K562 (cell line): ENCODE results near the gene PATL2. TPM values are rescaled to one million over a fixed set of nuclear protein-coding genes. Genes with fewer than 3 reads are reported as not detected.
"Not testable (repeated sequence)": the region's sequence is repeated elsewhere in the genome, so short reads cannot be mapped to it uniquely, and the experiment has no call there.

ENCODE experiments used
- CBFA2T2 ChIP-seq: fragments of 450-650 bp; conservative IDR thresholded peaks from 2 replicates; pipeline ENCODE4 v1.6.1; 2017; ENCODE audit warnings: mild to moderate bottlenecking
- CSDE1 ChIP-seq, 2 experiments: fragments of 450-650 bp; IDR thresholded peaks; 2 replicates each; pipeline ENCODE4 v1.6.1; 2016; ENCODE audit warnings: mild to moderate bottlenecking in 1 of 2
- CTBP1 ChIP-seq: fragments of 450-650 bp; IDR thresholded peaks from 2 replicates; pipeline ENCODE4 v1.6.1; 2016; ENCODE audit warnings: borderline replicate concordance
- EP400 ChIP-seq: fragments of 450-650 bp; IDR thresholded peaks from 2 replicates; pipeline ENCODE4 v1.6.1; 2017; ENCODE audit warnings: antibody characterized with exemption, mild to moderate bottlenecking, moderate library complexity
- FOXM1 ChIP-seq, 2 experiments: fragments of 450-650 bp in 1 of 2; sonication (generic) in 1 of 2; formaldehyde crosslinking in 1 of 2; IDR thresholded peaks; 2 replicates each; pipeline versions ENCODE4 v1.6.1 to v1.9.0; 2017 to 2022; ENCODE audit warnings: low read depth in 2 of 2, mild to moderate bottlenecking in 2 of 2, missing genetic modification reagents in 1 of 2, moderate library complexity in 1 of 2
- HDAC2 ChIP-seq: fragments of 450-650 bp; IDR thresholded peaks from 2 replicates; pipeline ENCODE4 v1.6.1; 2016; ENCODE audit warnings: mild to moderate bottlenecking
- LEF1 ChIP-seq: fragments of 450-650 bp; IDR thresholded peaks from 2 replicates; pipeline ENCODE4 v1.6.1; 2016; ENCODE audit warnings: mild to moderate bottlenecking
- NCOA1 ChIP-seq: fragments of 450-650 bp; IDR thresholded peaks from 2 replicates; pipeline ENCODE4 v1.6.1; 2016; ENCODE audit warnings: low read depth
- NR2C2 ChIP-seq, 2 experiments: fragments of 200-800 bp in 1 of 2; sonication (Bioruptor generic) in 1 of 2; sonication (generic) in 1 of 2; formaldehyde crosslinking in 1 of 2; IDR thresholded peaks; 2 replicates each; pipeline versions ENCODE4 v1.6.1 to v1.8.0; 2016 to 2022; ENCODE audit warnings: mild to moderate bottlenecking in 1 of 2, missing compliant biosample characterization in 1 of 2, missing genetic modification characterization in 1 of 2, missing genetic modification reagents in 1 of 2
- PHF8 ChIP-seq: fragments of 200-600 bp; sonication (generic); IDR thresholded peaks from 2 replicates; pipeline ENCODE4 v1.6.1; 2012; ENCODE audit warnings: mixed run types, mild to moderate bottlenecking, inconsistent platforms, low read length, moderate library complexity, borderline replicate concordance
- POLR2A ChIP-seq: fragments of 450-650 bp; conservative IDR thresholded peaks from 2 replicates; pipeline ENCODE4 v1.6.1; 2016
- POLR2AphosphoS5 ChIP-seq: IDR thresholded peaks from 2 replicates; pipeline ENCODE4 v1.6.1; 2011; ENCODE audit warnings: mild to moderate bottlenecking, low read depth, low read length, moderate library complexity; ENCODE audit not compliant: control insufficient read depth, insufficient read depth
- RBFOX2 ChIP-seq: fragments of 200-400 bp; formaldehyde crosslinking; IDR thresholded peaks from 2 replicates; pipeline ENCODE4 v1.6.1; 2017; ENCODE audit warnings: low read depth, mild to moderate bottlenecking, low read length, moderate library complexity
- TEAD1 ChIP-seq, 2 experiments: fragments of 450-650 bp in 1 of 2; sonication (generic) in 1 of 2; formaldehyde crosslinking; IDR thresholded peaks; 2 replicates each; pipeline versions ENCODE4 v1.4.0 to v1.8.0; 2020 to 2022; ENCODE audit warnings: mild to moderate bottlenecking in 2 of 2, missing genetic modification reagents in 1 of 2
- TRIM24 ChIP-seq, 2 experiments: fragments of 450-650 bp; IDR thresholded peaks; 2 replicates each; pipeline ENCODE4 v1.6.1; 2016
- ZKSCAN1 ChIP-seq: fragments of 150-350 bp; IDR thresholded peaks from 2 replicates; pipeline ENCODE4 v1.6.1; 2016; ENCODE audit warnings: low read depth, low read length
- polyA plus RNA-seq, 8 experiments: library from polyadenylated mRNA; depleted of rRNA in 4 of 8; stranded (reverse) in 5 of 8; unstranded in 3 of 8; fragments of >200 nt; fragmentation: Nextera tagmentation in 2 of 8; fragmentation: Illumina TruSeq in 1 of 8; extraction: Ambion mirVana in 2 of 8; extraction: Trizol in 1 of 8; gene quantifications; 2 replicates each; pipeline versions ENCODE4 v1.2.1 to v1.2.3, GENCODE V29; 2011 to 2014; ENCODE audit warnings: inconsistent platforms in 1 of 8, missing spikeins in 1 of 8
- total RNA-seq, 7 experiments: library from RNA; depleted of rRNA in 6 of 7; stranded (reverse); fragments of >200 nt in 6 of 7; fragmentation: Illumina TruSeq in 2 of 7; extraction: Trizol in 2 of 7; gene quantifications; 2 replicates each; pipeline versions ENCODE4 v1.2.1 to v1.2.3, GENCODE V29; 2011 to 2021; ENCODE audit warnings: low replicate concordance in 1 of 7
- TF ChIP-seq, protein P1 (sequence below): sonication (generic); formaldehyde crosslinking; IDR thresholded peaks from 2 replicates; pipeline ENCODE4 v1.8.1; 2023; ENCODE audit warnings: mild to moderate bottlenecking, missing genetic modification reagents
- TF ChIP-seq, protein P2 (sequence below): fragments of 200-800 bp; sonication (Bioruptor generic); IDR thresholded peaks from 2 replicates; pipeline ENCODE4 v1.6.1; 2016; ENCODE audit warnings: missing genetic modification characterization, missing compliant biosample characterization

PATL2 gene
- total and polyA plus RNA-seq, 9 of the 15 experiments (the other 6 are each of a cell fraction or from before 2014, with no cell fraction given): 0.42 to 1.1 (median 0.86) TPM

DNA sequence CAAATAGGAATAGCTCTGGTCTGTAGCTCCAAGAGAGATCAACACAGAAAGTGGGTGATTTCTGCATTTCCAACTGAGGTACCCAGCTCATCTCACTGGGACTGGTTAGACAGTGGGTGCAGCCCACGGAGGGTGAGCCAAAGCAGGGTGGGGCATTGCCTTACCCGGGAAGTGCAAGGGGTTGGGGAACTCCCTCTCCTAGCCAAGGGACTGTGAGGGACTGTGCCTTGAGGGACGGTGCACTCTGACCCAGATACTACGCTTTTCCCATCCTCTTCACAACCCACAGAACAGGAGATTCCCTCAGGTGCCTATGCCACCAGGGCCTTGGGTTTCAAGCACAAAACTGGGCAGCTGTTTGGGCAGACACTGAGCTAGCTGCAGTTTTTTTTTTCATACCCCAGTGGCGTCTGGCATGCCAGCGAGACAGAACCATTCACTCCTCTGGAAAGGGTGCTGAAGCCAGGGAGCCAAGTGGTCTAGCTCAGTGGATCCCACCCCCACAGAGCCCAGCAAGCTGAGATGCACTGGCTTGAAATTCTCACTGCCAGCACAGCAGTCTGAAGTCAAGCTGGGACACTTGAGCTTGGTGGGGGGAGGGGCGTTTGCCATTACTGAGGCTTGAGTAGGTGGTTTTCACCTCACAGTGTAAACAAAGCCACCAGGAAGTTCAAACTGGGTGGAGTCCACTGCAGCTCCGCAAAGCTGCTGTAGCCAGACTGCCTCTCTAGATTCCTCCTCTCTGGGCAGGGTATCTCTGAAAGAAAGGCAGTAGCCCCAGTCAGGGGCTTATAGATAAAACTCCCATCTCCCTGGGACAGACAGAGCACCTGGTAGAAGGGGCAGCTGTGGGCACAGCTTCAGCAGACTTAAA lies 28.1 kb downstream of the PATL2 start (continued):
- TF ChIP-seq EP400: peak; percentile 64
- TF ChIP-seq HDAC2: peak; percentile 36; the same call in 1 of the 2 replicates
- peak; percentile 71 to 76; a peak in 3 of 4 replicates for TF ChIP-seq TRIM24 (IDR thresholded peaks at IDR 0.05)
- TF ChIP-seq CTBP1: peak; percentile 70; the same call in 1 of the 2 replicates
- TF ChIP-seq CBFA2T2: peak; percentile 88
- TF ChIP-seq RBFOX2: peak; percentile 47
- 0 out of 2 replicates have a peak, but pooled peaks have one; percentile 37 for TF ChIP-seq ZKSCAN1
- TF ChIP-seq, protein P1, sequence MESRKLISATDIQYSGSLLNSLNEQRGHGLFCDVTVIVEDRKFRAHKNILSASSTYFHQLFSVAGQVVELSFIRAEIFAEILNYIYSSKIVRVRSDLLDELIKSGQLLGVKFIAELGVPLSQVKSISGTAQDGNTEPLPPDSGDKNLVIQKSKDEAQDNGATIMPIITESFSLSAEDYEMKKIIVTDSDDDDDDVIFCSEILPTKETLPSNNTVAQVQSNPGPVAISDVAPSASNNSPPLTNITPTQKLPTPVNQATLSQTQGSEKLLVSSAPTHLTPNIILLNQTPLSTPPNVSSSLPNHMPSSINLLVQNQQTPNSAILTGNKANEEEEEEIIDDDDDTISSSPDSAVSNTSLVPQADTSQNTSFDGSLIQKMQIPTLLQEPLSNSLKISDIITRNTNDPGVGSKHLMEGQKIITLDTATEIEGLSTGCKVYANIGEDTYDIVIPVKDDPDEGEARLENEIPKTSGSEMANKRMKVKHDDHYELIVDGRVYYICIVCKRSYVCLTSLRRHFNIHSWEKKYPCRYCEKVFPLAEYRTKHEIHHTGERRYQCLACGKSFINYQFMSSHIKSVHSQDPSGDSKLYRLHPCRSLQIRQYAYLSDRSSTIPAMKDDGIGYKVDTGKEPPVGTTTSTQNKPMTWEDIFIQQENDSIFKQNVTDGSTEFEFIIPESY: peak; percentile 11; the same call in 1 of the 2 replicates
- TF ChIP-seq NR2C2 (CRISPR knock-in tag; IDR thresholded peaks at IDR 0.05); FOXM1 (CRISPR knock-in tag; IDR thresholded peaks at IDR 0.05; ENCODE audit: low read depth): not testable (repeated sequence)
- peak; percentile 81 for TF ChIP-seq NR2C2 (tag; IDR thresholded peaks at IDR 0.05)
- TF ChIP-seq LEF1: peak; percentile 98
- peak; percentile 71 for TF ChIP-seq POLR2A
- 0 out of 4 replicates have a peak, but pooled peaks of 1 of the 2 experiments have one; percentile 13 for TF ChIP-seq CSDE1 (IDR thresholded peaks at IDR 0.05)
- TF ChIP-seq POLR2AphosphoS5: peak; percentile 40; the same call in 1 of the 2 replicates
- peak; percentile 64; the same call in 1 of the 2 replicates for TF ChIP-seq NCOA1
- peak in 1 of 2 experiments; percentile 56; a peak in 1 of 4 replicates for TF ChIP-seq TEAD1 (CRISPR knock-in tag; IDR thresholded peaks at IDR 0.05)
- TF ChIP-seq FOXM1 (IDR thresholded peaks at IDR 0.05; ENCODE audit: low read depth): peak; percentile 55; the same call in 1 of the 2 replicates
- TF ChIP-seq, protein P2, sequence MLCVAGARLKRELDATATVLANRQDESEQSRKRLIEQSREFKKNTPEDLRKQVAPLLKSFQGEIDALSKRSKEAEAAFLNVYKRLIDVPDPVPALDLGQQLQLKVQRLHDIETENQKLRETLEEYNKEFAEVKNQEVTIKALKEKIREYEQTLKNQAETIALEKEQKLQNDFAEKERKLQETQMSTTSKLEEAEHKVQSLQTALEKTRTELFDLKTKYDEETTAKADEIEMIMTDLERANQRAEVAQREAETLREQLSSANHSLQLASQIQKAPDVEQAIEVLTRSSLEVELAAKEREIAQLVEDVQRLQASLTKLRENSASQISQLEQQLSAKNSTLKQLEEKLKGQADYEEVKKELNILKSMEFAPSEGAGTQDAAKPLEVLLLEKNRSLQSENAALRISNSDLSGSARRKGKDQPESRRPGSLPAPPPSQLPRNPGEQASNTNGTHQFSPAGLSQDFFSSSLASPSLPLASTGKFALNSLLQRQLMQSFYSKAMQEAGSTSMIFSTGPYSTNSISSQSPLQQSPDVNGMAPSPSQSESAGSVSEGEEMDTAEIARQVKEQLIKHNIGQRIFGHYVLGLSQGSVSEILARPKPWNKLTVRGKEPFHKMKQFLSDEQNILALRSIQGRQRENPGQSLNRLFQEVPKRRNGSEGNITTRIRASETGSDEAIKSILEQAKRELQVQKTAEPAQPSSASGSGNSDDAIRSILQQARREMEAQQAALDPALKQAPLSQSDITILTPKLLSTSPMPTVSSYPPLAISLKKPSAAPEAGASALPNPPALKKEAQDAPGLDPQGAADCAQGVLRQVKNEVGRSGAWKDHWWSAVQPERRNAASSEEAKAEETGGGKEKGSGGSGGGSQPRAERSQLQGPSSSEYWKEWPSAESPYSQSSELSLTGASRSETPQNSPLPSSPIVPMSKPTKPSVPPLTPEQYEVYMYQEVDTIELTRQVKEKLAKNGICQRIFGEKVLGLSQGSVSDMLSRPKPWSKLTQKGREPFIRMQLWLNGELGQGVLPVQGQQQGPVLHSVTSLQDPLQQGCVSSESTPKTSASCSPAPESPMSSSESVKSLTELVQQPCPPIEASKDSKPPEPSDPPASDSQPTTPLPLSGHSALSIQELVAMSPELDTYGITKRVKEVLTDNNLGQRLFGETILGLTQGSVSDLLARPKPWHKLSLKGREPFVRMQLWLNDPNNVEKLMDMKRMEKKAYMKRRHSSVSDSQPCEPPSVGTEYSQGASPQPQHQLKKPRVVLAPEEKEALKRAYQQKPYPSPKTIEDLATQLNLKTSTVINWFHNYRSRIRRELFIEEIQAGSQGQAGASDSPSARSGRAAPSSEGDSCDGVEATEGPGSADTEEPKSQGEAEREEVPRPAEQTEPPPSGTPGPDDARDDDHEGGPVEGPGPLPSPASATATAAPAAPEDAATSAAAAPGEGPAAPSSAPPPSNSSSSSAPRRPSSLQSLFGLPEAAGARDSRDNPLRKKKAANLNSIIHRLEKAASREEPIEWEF: 0 out of 2 replicates have a peak, but pooled peaks have one; percentile 24
- TF ChIP-seq PHF8: peak; percentile 22; the same call in 1 of the 2 replicates
